RWPE2 (cell line): ENCODE measurements around the gene LRIG3.

Experiments
- ATAC-seq: fragments of 200-7000 bp; cut with Tn5 transposase; 3 replicates; pipeline ENCODE4 v1.9.1; 2021; ENCODE audit warnings: low read depth
- DNase-seq: peaks from one replicate; pipeline ENCODE4 v3.0.0-alpha.2; 2020; ENCODE audit warnings: low spot score
- H3K27ac ChIP-seq: fragments of 450-650 bp; 2 replicates; pipeline ENCODE4 v1.5.1; 2017; ENCODE audit warnings: mild to moderate bottlenecking; ENCODE audit not compliant: poor library complexity, severe bottlenecking
- H3K27me3 ChIP-seq: fragments of 250-450 bp; sonication (Bioruptor Pico); 2 replicates; pipeline ENCODE4 v1.5.1; 2021; ENCODE audit warnings: mild to moderate bottlenecking, moderate library complexity; ENCODE audit not compliant: insufficient read depth, poor library complexity, severe bottlenecking
- H3K36me3 ChIP-seq: fragments of 250-450 bp; sonication (Bioruptor Pico); 2 replicates; pipeline ENCODE4 v1.5.1; 2020; ENCODE audit warnings: low read depth, mild to moderate bottlenecking, moderate library complexity
- H3K4me1 ChIP-seq: fragments of 250-450 bp; sonication (Bioruptor Pico); 2 replicates; pipeline ENCODE4 v1.5.1; 2021; ENCODE audit warnings: mild to moderate bottlenecking, moderate library complexity; ENCODE audit not compliant: insufficient read depth, poor library complexity, severe bottlenecking
- H3K4me3 ChIP-seq: fragments of 250-450 bp; sonication (Bioruptor Pico); 2 replicates; pipeline ENCODE4 v1.5.1; 2021; ENCODE audit warnings: mild to moderate bottlenecking, moderate library complexity; ENCODE audit not compliant: severe bottlenecking
- H3K9me3 ChIP-seq: fragments of 250-450 bp; sonication (Bioruptor Pico); 2 replicates; pipeline ENCODE4 v1.5.1; 2021; ENCODE audit warnings: mild to moderate bottlenecking, moderate library complexity; ENCODE audit not compliant: severe bottlenecking
- CTCF ChIP-seq: fragments of 450-650 bp; IDR thresholded peaks from one replicate; pipeline ENCODE4 v1.5.1; 2017; ENCODE audit warnings: mild to moderate bottlenecking, moderate library complexity; ENCODE audit not compliant: poor library complexity, severe bottlenecking

The LRIG3 gene

GRCh38 chr12:58943079-58943478 lies 22.8 kb upstream of the LRIG3 start:
- DNase-seq (no peak), ATAC-seq (no peak)
- Histone ChIP-seq H3K4me1 (no peaks in the 10 kb centered on the region), H3K4me3 (no peak overlapping the region), H3K27ac (no peak overlapping the region), H3K9me3 (no peaks in the 10 kb centered on the region), H3K36me3 (no peaks in the 10 kb centered on the region), H3K27me3 (no peaks in the 10 kb centered on the region)
- no peak for TF ChIP-seq CTCF

DNA sequence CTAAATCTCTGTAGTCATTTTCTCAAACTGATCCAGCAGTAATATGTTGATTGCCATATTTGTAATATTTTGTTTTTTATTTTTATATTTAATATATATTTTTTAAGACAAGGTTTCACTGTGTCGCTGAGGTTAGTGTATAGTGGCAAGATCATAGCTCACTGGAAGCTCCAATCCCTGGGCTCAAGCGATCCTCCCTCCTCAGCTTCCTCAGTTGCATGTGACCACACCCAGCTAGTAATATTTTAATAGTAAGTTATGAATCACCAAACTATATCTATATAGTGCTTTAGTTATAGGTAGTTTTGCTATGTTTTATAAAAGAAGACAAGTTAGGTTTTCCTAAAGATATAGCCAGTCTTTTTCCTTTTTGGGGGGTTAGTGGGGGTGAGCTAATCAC lies 22.0 kb upstream of the LRIG3 start:
- Histone ChIP-seq H3K4me3 (no peak overlapping the region), H3K4me1 (no peaks in the 10 kb centered on the region), H3K27ac (no peak overlapping the region), H3K9me3 (no peaks in the 10 kb centered on the region), H3K36me3 (no peaks in the 10 kb centered on the region), H3K27me3 (no peaks in the 10 kb centered on the region)
- TF ChIP-seq CTCF: no peak
- ATAC-seq (no peak), DNase-seq (no peak)

DNA sequence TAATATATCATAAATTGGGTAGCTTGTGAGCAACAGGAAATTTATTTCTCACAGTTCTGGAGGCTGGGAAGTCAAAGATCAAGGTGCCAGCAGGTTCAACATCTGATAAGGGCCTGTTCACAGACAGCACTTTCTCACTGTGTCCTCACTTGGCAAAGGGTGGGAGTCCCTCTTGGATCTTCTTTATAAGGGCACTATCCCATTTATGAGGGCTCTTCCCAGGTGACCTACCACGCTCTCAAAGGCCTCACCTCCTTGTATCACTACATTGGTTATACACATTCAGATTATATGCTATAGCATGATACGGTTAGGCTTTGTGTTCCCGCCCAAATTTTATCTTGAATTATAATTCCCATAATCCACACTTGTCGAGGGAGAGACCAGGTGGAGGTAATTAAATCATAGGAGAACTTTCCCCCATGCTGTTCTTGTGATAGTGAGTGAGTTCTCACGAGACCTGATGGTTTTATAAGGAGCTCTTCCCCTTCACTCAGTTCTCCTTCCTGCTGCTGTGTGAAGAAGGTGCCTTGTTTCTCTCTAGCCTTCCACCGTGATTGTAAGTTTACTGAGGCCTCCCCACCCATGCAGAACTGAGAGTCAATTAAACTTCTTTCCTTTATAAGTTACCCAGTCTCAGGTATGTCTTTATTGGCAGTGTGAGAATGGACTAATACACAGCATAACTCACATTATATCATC lies 19.2 kb upstream of the LRIG3 start:
- Histone ChIP-seq H3K9me3 (no peaks in the 10 kb centered on the region), H3K4me1 (no peaks in the 10 kb centered on the region), H3K27me3 (no peaks in the 10 kb centered on the region), H3K27ac (no peak overlapping the region), H3K4me3 (no peak overlapping the region), H3K36me3 (no peaks in the 10 kb centered on the region)
- ATAC-seq (no peak), DNase-seq (no peak)
- no peak for TF ChIP-seq CTCF

GRCh38 chr12:58938440-58938839 lies 18.1 kb upstream of the LRIG3 start:
- ATAC-seq (no peak), DNase-seq (no peak)
- Histone ChIP-seq H3K27me3 (no peaks in the 10 kb centered on the region), H3K9me3 (no peaks in the 10 kb centered on the region), H3K4me1 (no peaks in the 10 kb centered on the region), H3K4me3 (no peak overlapping the region), H3K27ac (no peak overlapping the region), H3K36me3 (no peaks in the 10 kb centered on the region)
- no peak for TF ChIP-seq CTCF

GRCh38 chr12:58934528-58934927 lies 14.2 kb upstream of the LRIG3 start:
- no peak overlapping the region for H3K4me3 ChIP-seq
- H3K27ac ChIP-seq: no peak overlapping the region
- TF ChIP-seq CTCF: no peak
- no peaks in the 10 kb centered on the region for H3K36me3 ChIP-seq
- DNase-seq (no peak), ATAC-seq (no peak)
- no peaks in the 10 kb centered on the region for H3K9me3 ChIP-seq
- H3K27me3 ChIP-seq: no peaks in the 10 kb centered on the region
- no peaks in the 10 kb centered on the region for H3K4me1 ChIP-seq
